WTC11 (cell line): Measurements from ENCODE around the gene RABGAP1. TPM values are rescaled to one million over a fixed set of nuclear protein-coding genes. Genes with fewer than 3 reads are reported as not detected.

Experiments used
- ATAC-seq: fragments of 200-7000 bp; cut with Tn5 transposase; 2 replicates; pipeline ENCODE4 v1.10.0; 2021; ENCODE audit warnings: mild to moderate bottlenecking, moderate library complexity
- CTCF ChIA-PET: fragments of 300-600 bp; sonication (Branson Sonifier 250); formaldehyde crosslinking; loops from one replicate; lab custom pipeline; 2021; ENCODE audit warnings: antibody characterized with exemption; lab: Charles Lee
- POLR2A ChIA-PET: fragments of 350-600 bp; sonication (Branson Sonifier 250); formaldehyde crosslinking; loops from one replicate; lab custom pipeline; 2021; ENCODE audit warnings: antibody characterized with exemption; lab: Charles Lee
- DNase-seq: peaks from one replicate; pipeline ENCODE4 v3.0.0; 2021; ENCODE audit warnings: low spot score
- H3K27ac Mint-ChIP-seq: 2 replicates; pipeline ENCODE4 v1.8.0; 2021; ENCODE audit warnings: mixed read lengths
- H3K27me3 Mint-ChIP-seq: 2 replicates; pipeline ENCODE4 v1.8.0; 2021; ENCODE audit warnings: low read depth, mild to moderate bottlenecking, moderate library complexity, mixed read lengths
- H3K36me3 Mint-ChIP-seq: 2 replicates; pipeline ENCODE4 v1.8.0; 2021; ENCODE audit warnings: mixed read lengths
- H3K4me1 Mint-ChIP-seq: 2 replicates; pipeline ENCODE4 v1.8.0; 2022; ENCODE audit warnings: mixed read lengths
- H3K4me3 Mint-ChIP-seq: 2 replicates; pipeline ENCODE4 v1.8.0; 2021; ENCODE audit warnings: mild to moderate bottlenecking, moderate library complexity, mixed read lengths
- H3K9me3 Mint-ChIP-seq: 2 replicates; pipeline ENCODE4 v1.8.0; 2021; ENCODE audit warnings: mixed read lengths
- ATF1 ChIP-seq: sonication (generic); formaldehyde crosslinking; IDR thresholded peaks from 2 replicates; pipeline ENCODE4 v1.8.1; 2023; ENCODE audit warnings: mild to moderate bottlenecking, moderate library complexity, missing genetic modification reagents
- CREB1 ChIP-seq: sonication (generic); formaldehyde crosslinking; IDR thresholded peaks from 2 replicates; pipeline ENCODE4 v1.8.0; 2023; ENCODE audit warnings: mild to moderate bottlenecking, missing genetic modification reagents
- EMX1 ChIP-seq: fragments of 250-450 bp; sonication (Bioruptor Pico); IDR thresholded peaks from 2 replicates; pipeline ENCODE4 v1.8.0; 2021; ENCODE audit warnings: mild to moderate bottlenecking
- ESRRA ChIP-seq: sonication (generic); formaldehyde crosslinking; IDR thresholded peaks from 2 replicates; pipeline ENCODE4 v1.8.1; 2022; ENCODE audit warnings: mild to moderate bottlenecking, missing genetic modification reagents, borderline replicate concordance
- GRHL2 ChIP-seq: fragments of 250-450 bp; sonication (Bioruptor Pico); IDR thresholded peaks from 2 replicates; pipeline ENCODE4 v1.8.0; 2022; ENCODE audit warnings: mild to moderate bottlenecking, moderate library complexity; ENCODE audit not compliant: insufficient replicate concordance, severe bottlenecking
- MYBL2 ChIP-seq: sonication (generic); formaldehyde crosslinking; IDR thresholded peaks from 2 replicates; pipeline ENCODE4 v1.8.1; 2023; ENCODE audit warnings: mild to moderate bottlenecking, moderate library complexity, missing genetic modification reagents
- NFATC4 ChIP-seq: fragments of 250-450 bp; sonication (Bioruptor Pico); IDR thresholded peaks from 2 replicates; pipeline ENCODE4 v1.9.0; 2021; ENCODE audit warnings: mild to moderate bottlenecking
- NR2C2 ChIP-seq: sonication (generic); formaldehyde crosslinking; IDR thresholded peaks from 2 replicates; pipeline ENCODE4 v1.8.0; 2022; ENCODE audit warnings: mild to moderate bottlenecking, missing genetic modification reagents
- NR3C1 ChIP-seq: sonication (generic); formaldehyde crosslinking; conservative IDR thresholded peaks from 2 replicates; pipeline ENCODE4 v1.8.1; 2023; ENCODE audit warnings: low read depth, mild to moderate bottlenecking, missing genetic modification reagents
- RORB ChIP-seq: fragments of 250-450 bp; sonication (Bioruptor Pico); IDR thresholded peaks from 2 replicates; pipeline ENCODE4 v1.9.0; 2021; ENCODE audit warnings: mild to moderate bottlenecking
- SMAD3 ChIP-seq: sonication (generic); formaldehyde crosslinking; IDR thresholded peaks from 2 replicates; pipeline ENCODE4 v1.8.0; 2022; ENCODE audit warnings: missing genetic modification reagents, mild to moderate bottlenecking, borderline replicate concordance
- SP1 ChIP-seq: sonication (generic); formaldehyde crosslinking; conservative IDR thresholded peaks from 2 replicates; pipeline ENCODE4 v1.8.1; 2022; ENCODE audit warnings: missing genetic modification reagents
- TEAD1 ChIP-seq: sonication (generic); formaldehyde crosslinking; IDR thresholded peaks from 2 replicates; pipeline ENCODE4 v1.8.0; 2022; ENCODE audit warnings: mild to moderate bottlenecking, missing genetic modification reagents
- TEAD4 ChIP-seq: sonication (generic); formaldehyde crosslinking; IDR thresholded peaks from 2 replicates; pipeline ENCODE4 v1.8.0; 2022; ENCODE audit warnings: mild to moderate bottlenecking, missing genetic modification reagents
- ZNF219 ChIP-seq: sonication (generic); formaldehyde crosslinking; IDR thresholded peaks from 2 replicates; pipeline ENCODE4 v1.8.0; 2023; ENCODE audit warnings: missing genetic modification reagents, mild to moderate bottlenecking, borderline replicate concordance
- total RNA-seq: library from RNA; stranded (reverse); gene quantifications from 3 replicates; pipeline ENCODE4 v1.2.3, GENCODE V29; 2021
- TF ChIP-seq, protein P1 (sequence below): fragments of 200-600 bp; IDR thresholded peaks from 2 replicates; pipeline ENCODE4 v1.8.0; 2022; ENCODE audit warnings: antibody characterized with exemption
- TF ChIP-seq, protein P2 (sequence below): sonication (generic); formaldehyde crosslinking; IDR thresholded peaks from 2 replicates; pipeline ENCODE4 v1.8.1; 2022; ENCODE audit warnings: mild to moderate bottlenecking, moderate library complexity, missing genetic modification reagents
- TF ChIP-seq, protein P3 (sequence below): sonication (generic); formaldehyde crosslinking; IDR thresholded peaks from 2 replicates; pipeline ENCODE4 v1.8.1; 2022; ENCODE audit warnings: low read depth, missing genetic modification reagents, borderline replicate concordance
- TF ChIP-seq, protein P4 (sequence below): sonication (generic); formaldehyde crosslinking; IDR thresholded peaks from 2 replicates; pipeline ENCODE4 v1.8.0; 2023; ENCODE audit warnings: mild to moderate bottlenecking, missing genetic modification reagents
- TF ChIP-seq, protein P5 (sequence below): sonication (generic); formaldehyde crosslinking; IDR thresholded peaks from 2 replicates; pipeline ENCODE4 v1.8.0; 2022; ENCODE audit warnings: mild to moderate bottlenecking, missing genetic modification reagents
- TF ChIP-seq, protein P6 (sequence below): sonication (generic); formaldehyde crosslinking; IDR thresholded peaks from 2 replicates; pipeline ENCODE4 v1.8.1; 2023; ENCODE audit warnings: mild to moderate bottlenecking, missing genetic modification reagents, moderate library complexity
- TF ChIP-seq, protein P7 (sequence below): sonication (generic); formaldehyde crosslinking; IDR thresholded peaks from 2 replicates; pipeline ENCODE4 v1.8.0; 2023; ENCODE audit warnings: missing genetic modification reagents, mild to moderate bottlenecking, borderline replicate concordance

Gene RABGAP1
- total RNA-seq, 1 experiment from 2014 or later: 38.1 TPM

DNA sequence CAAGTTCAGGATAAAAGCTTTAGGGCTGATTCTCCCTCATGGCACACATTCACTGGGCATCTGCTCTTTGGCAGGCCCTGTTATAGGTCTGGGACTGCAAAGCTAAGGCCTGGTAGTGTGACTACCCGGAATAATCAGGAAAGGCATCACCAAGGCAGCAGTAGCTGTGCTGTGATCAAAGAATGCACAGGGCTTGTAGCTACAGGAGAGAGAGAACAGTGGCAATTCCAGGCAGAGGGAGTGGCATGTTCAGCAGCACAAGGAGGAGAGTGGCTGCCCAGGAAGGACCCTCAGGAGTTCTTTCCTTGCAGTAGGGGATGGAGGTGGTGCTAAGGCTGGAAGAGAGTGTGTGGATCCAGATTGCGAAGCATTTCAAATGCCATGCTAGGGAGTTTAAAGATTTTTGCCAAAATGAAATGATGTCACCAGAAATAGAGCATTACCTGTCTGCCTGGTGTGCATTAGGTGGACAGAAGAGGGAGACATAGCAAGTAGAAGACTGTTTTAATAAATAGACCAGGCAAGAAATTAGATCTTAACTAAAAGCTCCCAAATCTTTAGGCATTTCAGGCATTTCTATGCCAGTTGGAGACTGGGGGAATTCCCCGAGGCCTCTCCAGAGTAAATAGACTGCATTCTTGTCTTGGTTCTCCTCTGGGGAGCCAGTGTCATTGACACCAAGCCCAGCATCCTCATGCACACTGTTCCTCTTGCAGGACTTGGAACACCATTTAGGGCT is 161.7 kb downstream of the RABGAP1 start:
- Mint-ChIP-seq H3K9me3 (no peaks in the 10 kb centered on the region), H3K4me3 (no peak overlapping the region), H3K27me3 (no peaks in the 10 kb centered on the region), H3K36me3 (peaks cover 40% of the 10 kb centered on the region), H3K27ac (peak overlapping the region; percentile 55), H3K4me1 (peaks cover 29% of the 10 kb centered on the region)
- POLR2A ChIA-PET: no interaction called here
- DNase-seq: no peak
- no peak for TF ChIP-seq RORB (CRISPR knock-in tag)
- TF ChIP-seq SP1 (CRISPR knock-in tag): no peak
- no peak for TF ChIP-seq EMX1 (CRISPR knock-in tag)
- no peak for TF ChIP-seq NR2C2
- TF ChIP-seq, protein P1, sequence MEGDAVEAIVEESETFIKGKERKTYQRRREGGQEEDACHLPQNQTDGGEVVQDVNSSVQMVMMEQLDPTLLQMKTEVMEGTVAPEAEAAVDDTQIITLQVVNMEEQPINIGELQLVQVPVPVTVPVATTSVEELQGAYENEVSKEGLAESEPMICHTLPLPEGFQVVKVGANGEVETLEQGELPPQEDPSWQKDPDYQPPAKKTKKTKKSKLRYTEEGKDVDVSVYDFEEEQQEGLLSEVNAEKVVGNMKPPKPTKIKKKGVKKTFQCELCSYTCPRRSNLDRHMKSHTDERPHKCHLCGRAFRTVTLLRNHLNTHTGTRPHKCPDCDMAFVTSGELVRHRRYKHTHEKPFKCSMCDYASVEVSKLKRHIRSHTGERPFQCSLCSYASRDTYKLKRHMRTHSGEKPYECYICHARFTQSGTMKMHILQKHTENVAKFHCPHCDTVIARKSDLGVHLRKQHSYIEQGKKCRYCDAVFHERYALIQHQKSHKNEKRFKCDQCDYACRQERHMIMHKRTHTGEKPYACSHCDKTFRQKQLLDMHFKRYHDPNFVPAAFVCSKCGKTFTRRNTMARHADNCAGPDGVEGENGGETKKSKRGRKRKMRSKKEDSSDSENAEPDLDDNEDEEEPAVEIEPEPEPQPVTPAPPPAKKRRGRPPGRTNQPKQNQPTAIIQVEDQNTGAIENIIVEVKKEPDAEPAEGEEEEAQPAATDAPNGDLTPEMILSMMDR: no peak
- TF ChIP-seq, protein P2, sequence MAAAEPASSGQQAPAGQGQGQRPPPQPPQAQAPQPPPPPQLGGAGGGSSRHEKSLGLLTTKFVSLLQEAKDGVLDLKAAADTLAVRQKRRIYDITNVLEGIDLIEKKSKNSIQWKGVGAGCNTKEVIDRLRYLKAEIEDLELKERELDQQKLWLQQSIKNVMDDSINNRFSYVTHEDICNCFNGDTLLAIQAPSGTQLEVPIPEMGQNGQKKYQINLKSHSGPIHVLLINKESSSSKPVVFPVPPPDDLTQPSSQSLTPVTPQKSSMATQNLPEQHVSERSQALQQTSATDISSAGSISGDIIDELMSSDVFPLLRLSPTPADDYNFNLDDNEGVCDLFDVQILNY (CRISPR knock-in tag): no peak
- TF ChIP-seq, protein P3, sequence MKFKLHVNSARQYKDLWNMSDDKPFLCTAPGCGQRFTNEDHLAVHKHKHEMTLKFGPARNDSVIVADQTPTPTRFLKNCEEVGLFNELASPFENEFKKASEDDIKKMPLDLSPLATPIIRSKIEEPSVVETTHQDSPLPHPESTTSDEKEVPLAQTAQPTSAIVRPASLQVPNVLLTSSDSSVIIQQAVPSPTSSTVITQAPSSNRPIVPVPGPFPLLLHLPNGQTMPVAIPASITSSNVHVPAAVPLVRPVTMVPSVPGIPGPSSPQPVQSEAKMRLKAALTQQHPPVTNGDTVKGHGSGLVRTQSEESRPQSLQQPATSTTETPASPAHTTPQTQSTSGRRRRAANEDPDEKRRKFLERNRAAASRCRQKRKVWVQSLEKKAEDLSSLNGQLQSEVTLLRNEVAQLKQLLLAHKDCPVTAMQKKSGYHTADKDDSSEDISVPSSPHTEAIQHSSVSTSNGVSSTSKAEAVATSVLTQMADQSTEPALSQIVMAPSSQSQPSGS (CRISPR knock-in tag): no peak
- no peak for TF ChIP-seq CREB1 (CRISPR knock-in tag)
- TF ChIP-seq ZNF219: no peak
- TF ChIP-seq, protein P4, sequence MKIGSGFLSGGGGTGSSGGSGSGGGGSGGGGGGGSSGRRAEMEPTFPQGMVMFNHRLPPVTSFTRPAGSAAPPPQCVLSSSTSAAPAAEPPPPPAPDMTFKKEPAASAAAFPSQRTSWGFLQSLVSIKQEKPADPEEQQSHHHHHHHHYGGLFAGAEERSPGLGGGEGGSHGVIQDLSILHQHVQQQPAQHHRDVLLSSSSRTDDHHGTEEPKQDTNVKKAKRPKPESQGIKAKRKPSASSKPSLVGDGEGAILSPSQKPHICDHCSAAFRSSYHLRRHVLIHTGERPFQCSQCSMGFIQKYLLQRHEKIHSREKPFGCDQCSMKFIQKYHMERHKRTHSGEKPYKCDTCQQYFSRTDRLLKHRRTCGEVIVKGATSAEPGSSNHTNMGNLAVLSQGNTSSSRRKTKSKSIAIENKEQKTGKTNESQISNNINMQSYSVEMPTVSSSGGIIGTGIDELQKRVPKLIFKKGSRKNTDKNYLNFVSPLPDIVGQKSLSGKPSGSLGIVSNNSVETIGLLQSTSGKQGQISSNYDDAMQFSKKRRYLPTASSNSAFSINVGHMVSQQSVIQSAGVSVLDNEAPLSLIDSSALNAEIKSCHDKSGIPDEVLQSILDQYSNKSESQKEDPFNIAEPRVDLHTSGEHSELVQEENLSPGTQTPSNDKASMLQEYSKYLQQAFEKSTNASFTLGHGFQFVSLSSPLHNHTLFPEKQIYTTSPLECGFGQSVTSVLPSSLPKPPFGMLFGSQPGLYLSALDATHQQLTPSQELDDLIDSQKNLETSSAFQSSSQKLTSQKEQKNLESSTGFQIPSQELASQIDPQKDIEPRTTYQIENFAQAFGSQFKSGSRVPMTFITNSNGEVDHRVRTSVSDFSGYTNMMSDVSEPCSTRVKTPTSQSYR (CRISPR knock-in tag): no peak
- no peak for TF ChIP-seq GRHL2 (CRISPR knock-in tag)
- TF ChIP-seq MYBL2 (CRISPR knock-in tag): no peak
- CTCF ChIA-PET: interaction anchor here (0.7 to 3.0 kb wide), 8 partner anchors 8 to 263 kb away, joined by 3 to 20 read pairs (median 5); partner anchors contain the start of gene CRB2
- peak; percentile 21 for ATAC-seq

DNA sequence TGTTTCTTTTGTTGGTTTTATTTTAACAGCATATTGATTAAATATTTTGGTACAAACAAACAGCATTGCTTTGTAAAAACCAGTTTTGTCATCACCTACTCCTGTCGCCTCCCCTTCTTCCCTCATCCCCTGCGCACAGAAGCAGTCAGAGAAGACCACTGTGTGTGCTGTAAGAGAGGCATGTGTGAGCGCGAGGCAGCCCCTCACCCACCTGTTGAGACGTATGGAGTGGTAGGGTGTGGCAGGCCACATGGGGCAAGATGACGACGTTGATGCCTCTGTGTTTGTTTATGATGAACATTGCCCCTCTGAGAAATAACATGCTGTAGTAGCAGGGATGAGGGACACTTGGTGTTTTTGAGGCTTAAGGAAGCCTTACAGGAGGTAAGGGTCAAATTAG is 164.0 kb downstream of the RABGAP1 start:
- Mint-ChIP-seq H3K9me3 (no peaks in the 10 kb centered on the region), H3K4me1 (peaks cover 10% of the 10 kb centered on the region), H3K36me3 (peaks cover 40% of the 10 kb centered on the region), H3K4me3 (no peak overlapping the region), H3K27me3 (no peaks in the 10 kb centered on the region), H3K27ac (no peak overlapping the region)
- ChIA-PET POLR2A (no interaction called here), CTCF (no interaction called here)
- DNase-seq: no peak
- no peak for ATAC-seq
- no peak for TF ChIP-seq TEAD4 (CRISPR knock-in tag)
- TF ChIP-seq, protein P5, sequence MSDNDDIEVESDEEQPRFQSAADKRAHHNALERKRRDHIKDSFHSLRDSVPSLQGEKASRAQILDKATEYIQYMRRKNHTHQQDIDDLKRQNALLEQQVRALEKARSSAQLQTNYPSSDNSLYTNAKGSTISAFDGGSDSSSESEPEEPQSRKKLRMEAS (CRISPR knock-in tag): no peak
- no peak for TF ChIP-seq ESRRA (CRISPR knock-in tag)
- TF ChIP-seq SMAD3 (CRISPR knock-in tag): no peak
- TF ChIP-seq, protein P6, sequence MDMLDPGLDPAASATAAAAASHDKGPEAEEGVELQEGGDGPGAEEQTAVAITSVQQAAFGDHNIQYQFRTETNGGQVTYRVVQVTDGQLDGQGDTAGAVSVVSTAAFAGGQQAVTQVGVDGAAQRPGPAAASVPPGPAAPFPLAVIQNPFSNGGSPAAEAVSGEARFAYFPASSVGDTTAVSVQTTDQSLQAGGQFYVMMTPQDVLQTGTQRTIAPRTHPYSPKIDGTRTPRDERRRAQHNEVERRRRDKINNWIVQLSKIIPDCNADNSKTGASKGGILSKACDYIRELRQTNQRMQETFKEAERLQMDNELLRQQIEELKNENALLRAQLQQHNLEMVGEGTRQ (CRISPR knock-in tag): no peak
- TF ChIP-seq TEAD1 (CRISPR knock-in tag): no peak
- no peak for TF ChIP-seq NFATC4
- TF ChIP-seq, protein P7, sequence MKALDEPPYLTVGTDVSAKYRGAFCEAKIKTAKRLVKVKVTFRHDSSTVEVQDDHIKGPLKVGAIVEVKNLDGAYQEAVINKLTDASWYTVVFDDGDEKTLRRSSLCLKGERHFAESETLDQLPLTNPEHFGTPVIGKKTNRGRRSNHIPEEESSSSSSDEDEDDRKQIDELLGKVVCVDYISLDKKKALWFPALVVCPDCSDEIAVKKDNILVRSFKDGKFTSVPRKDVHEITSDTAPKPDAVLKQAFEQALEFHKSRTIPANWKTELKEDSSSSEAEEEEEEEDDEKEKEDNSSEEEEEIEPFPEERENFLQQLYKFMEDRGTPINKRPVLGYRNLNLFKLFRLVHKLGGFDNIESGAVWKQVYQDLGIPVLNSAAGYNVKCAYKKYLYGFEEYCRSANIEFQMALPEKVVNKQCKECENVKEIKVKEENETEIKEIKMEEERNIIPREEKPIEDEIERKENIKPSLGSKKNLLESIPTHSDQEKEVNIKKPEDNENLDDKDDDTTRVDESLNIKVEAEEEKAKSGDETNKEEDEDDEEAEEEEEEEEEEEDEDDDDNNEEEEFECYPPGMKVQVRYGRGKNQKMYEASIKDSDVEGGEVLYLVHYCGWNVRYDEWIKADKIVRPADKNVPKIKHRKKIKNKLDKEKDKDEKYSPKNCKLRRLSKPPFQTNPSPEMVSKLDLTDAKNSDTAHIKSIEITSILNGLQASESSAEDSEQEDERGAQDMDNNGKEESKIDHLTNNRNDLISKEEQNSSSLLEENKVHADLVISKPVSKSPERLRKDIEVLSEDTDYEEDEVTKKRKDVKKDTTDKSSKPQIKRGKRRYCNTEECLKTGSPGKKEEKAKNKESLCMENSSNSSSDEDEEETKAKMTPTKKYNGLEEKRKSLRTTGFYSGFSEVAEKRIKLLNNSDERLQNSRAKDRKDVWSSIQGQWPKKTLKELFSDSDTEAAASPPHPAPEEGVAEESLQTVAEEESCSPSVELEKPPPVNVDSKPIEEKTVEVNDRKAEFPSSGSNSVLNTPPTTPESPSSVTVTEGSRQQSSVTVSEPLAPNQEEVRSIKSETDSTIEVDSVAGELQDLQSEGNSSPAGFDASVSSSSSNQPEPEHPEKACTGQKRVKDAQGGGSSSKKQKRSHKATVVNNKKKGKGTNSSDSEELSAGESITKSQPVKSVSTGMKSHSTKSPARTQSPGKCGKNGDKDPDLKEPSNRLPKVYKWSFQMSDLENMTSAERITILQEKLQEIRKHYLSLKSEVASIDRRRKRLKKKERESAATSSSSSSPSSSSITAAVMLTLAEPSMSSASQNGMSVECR (CRISPR knock-in tag): no peak
- no peak for TF ChIP-seq NR3C1 (CRISPR knock-in tag)
- TF ChIP-seq ATF1 (CRISPR knock-in tag): no peak
